T-helper 2 cell treated with Interferon-gamma antibody and Interleukin-4, amounts not matched to agents 5 μg/mL and 100 μg/mL, for 36 hours (primary cell): ENCODE measurements around the gene AP1AR.

Source experiments
- DNase-seq: peaks from one replicate; pipeline ENCODE4 v3.0.0; 2021; ENCODE audit warnings: low spot score
- H3K27ac Mint-ChIP-seq: one replicate; pipeline ENCODE4 v1.8.0; 2021; ENCODE audit warnings: mild to moderate bottlenecking, mixed read lengths
- H3K27me3 Mint-ChIP-seq: one replicate; pipeline ENCODE4 v1.8.0; 2021; ENCODE audit warnings: low read depth, mixed read lengths
- H3K36me3 Mint-ChIP-seq: one replicate; pipeline ENCODE4 v1.8.0; 2021; ENCODE audit warnings: low read depth, mixed read lengths
- H3K4me1 Mint-ChIP-seq: one replicate; pipeline ENCODE4 v1.8.0; 2021; ENCODE audit warnings: low read depth, mixed read lengths
- H3K4me3 Mint-ChIP-seq: one replicate; pipeline ENCODE4 v1.8.0; 2022; ENCODE audit warnings: mild to moderate bottlenecking, moderate library complexity, mixed read lengths
- H3K9me3 Mint-ChIP-seq: one replicate; pipeline ENCODE4 v1.8.0; 2021; ENCODE audit warnings: mixed read lengths

Gene AP1AR

GRCh38 chr4:112245383-112245782, 13.8 kb downstream of the AP1AR start:
- DNase-seq, result no peak
- H3K4me3 Mint-ChIP-seq, result no peak overlapping the region
- H3K27me3 Mint-ChIP-seq, result no peaks in the 10 kb centered on the region
- H3K4me1 Mint-ChIP-seq, result no peaks in the 10 kb centered on the region
- H3K27ac Mint-ChIP-seq, result no peak overlapping the region
- H3K36me3 Mint-ChIP-seq, result no peaks in the 10 kb centered on the region
- no peaks in the 10 kb centered on the region for H3K9me3 Mint-ChIP-seq

GRCh38 chr4:112247021-112247420, 15.4 kb downstream of the AP1AR start:
- Mint-ChIP-seq H3K4me3 (no peak overlapping the region), H3K27ac (no peak overlapping the region), H3K27me3 (no peaks in the 10 kb centered on the region)

GRCh38 chr4:112251019-112251643, 19.5 kb downstream of the AP1AR start:
- Mint-ChIP-seq H3K4me1 (peaks cover 4% of the 10 kb centered on the region), H3K36me3 (no peaks in the 10 kb centered on the region), H3K4me3 (no peak overlapping the region), H3K9me3 (no peaks in the 10 kb centered on the region), H3K27ac (no peak overlapping the region), H3K27me3 (no peaks in the 10 kb centered on the region)
- no peak for DNase-seq

More at GRCh38 chr4:112247021-112247420, 15.4 kb downstream of the AP1AR start:
- H3K9me3 Mint-ChIP-seq, result no peaks in the 10 kb centered on the region
- H3K36me3 Mint-ChIP-seq, result no peaks in the 10 kb centered on the region
- no peak for DNase-seq
- H3K4me1 Mint-ChIP-seq, result no peaks in the 10 kb centered on the region

- no peaks in the 10 kb centered on the region for H3K27me3 Mint-ChIP-seq
- H3K27ac Mint-ChIP-seq, result no peak overlapping the region
- no peak for DNase-seq
- no peaks in the 10 kb centered on the region for H3K36me3 Mint-ChIP-seq
- peaks cover 4% of the 10 kb centered on the region for H3K4me1 Mint-ChIP-seq
- H3K9me3 Mint-ChIP-seq, result no peaks in the 10 kb centered on the region
- H3K4me3 Mint-ChIP-seq, result no peak overlapping the region
Measured at GRCh38 chr4:112252234-112252633, 20.6 kb downstream of the AP1AR start.

- no peak for DNase-seq
- H3K4me1 Mint-ChIP-seq, result peaks cover 4% of the 10 kb centered on the region
- H3K9me3 Mint-ChIP-seq, result no peaks in the 10 kb centered on the region
- no peaks in the 10 kb centered on the region for H3K27me3 Mint-ChIP-seq
- H3K36me3 Mint-ChIP-seq, result no peaks in the 10 kb centered on the region
- H3K27ac Mint-ChIP-seq, result no peak overlapping the region
- no peak overlapping the region for H3K4me3 Mint-ChIP-seq
Measured at GRCh38 chr4:112253382-112254000, 21.9 kb downstream of the AP1AR start.

- H3K27ac Mint-ChIP-seq, result no peak overlapping the region
- no peaks in the 10 kb centered on the region for H3K27me3 Mint-ChIP-seq
- H3K4me3 Mint-ChIP-seq, result no peak overlapping the region
- no peaks in the 10 kb centered on the region for H3K9me3 Mint-ChIP-seq
- peaks cover 2% of the 10 kb centered on the region for H3K36me3 Mint-ChIP-seq
- H3K4me1 Mint-ChIP-seq, result peaks cover 4% of the 10 kb centered on the region
- no peak for DNase-seq
Measured at GRCh38 chr4:112257098-112257497, 25.5 kb downstream of the AP1AR start.

GRCh38 chr4:112266823-112267222, 35.2 kb downstream of the AP1AR start:
- Mint-ChIP-seq H3K36me3 (peaks cover 11% of the 10 kb centered on the region), H3K27me3 (no peaks in the 10 kb centered on the region), H3K9me3 (no peaks in the 10 kb centered on the region), H3K27ac (no peak overlapping the region), H3K4me1 (peaks cover 7% of the 10 kb centered on the region), H3K4me3 (no peak overlapping the region)
- no peak for DNase-seq

- DNase-seq, result no peak
- peaks cover 17% of the 10 kb centered on the region for H3K36me3 Mint-ChIP-seq
- no peaks in the 10 kb centered on the region for H3K9me3 Mint-ChIP-seq
- no peaks in the 10 kb centered on the region for H3K27me3 Mint-ChIP-seq
- H3K27ac Mint-ChIP-seq, result no peak overlapping the region
- H3K4me1 Mint-ChIP-seq, result peaks cover 7% of the 10 kb centered on the region
- H3K4me3 Mint-ChIP-seq, result no peak overlapping the region
Measured at GRCh38 chr4:112270051-112270450, 38.5 kb downstream of the AP1AR start.

- Mint-ChIP-seq H3K36me3 (peaks cover 20% of the 10 kb centered on the region), H3K9me3 (no peaks in the 10 kb centered on the region), H3K4me3 (no peak overlapping the region), H3K27ac (no peak overlapping the region), H3K4me1 (peaks cover 7% of the 10 kb centered on the region), H3K27me3 (no peaks in the 10 kb centered on the region)
- no peak for DNase-seq
Measured at GRCh38 chr4:112270640-112271421, 39.2 kb downstream of the AP1AR start.

GRCh38 chr4:112272292-112272691, 40.7 kb downstream of the AP1AR start:
- peaks cover 29% of the 10 kb centered on the region for H3K36me3 Mint-ChIP-seq
- no peak overlapping the region for H3K4me3 Mint-ChIP-seq
- H3K27me3 Mint-ChIP-seq, result no peaks in the 10 kb centered on the region
- H3K9me3 Mint-ChIP-seq, result no peaks in the 10 kb centered on the region
- no peak for DNase-seq
- H3K4me1 Mint-ChIP-seq, result peaks cover 5% of the 10 kb centered on the region
- no peak overlapping the region for H3K27ac Mint-ChIP-seq

- H3K36me3 Mint-ChIP-seq, result peaks cover 36% of the 10 kb centered on the region
- no peak overlapping the region for H3K4me3 Mint-ChIP-seq
- H3K4me1 Mint-ChIP-seq, result peaks cover 8% of the 10 kb centered on the region
- no peak overlapping the region for H3K27ac Mint-ChIP-seq
- H3K27me3 Mint-ChIP-seq, result no peaks in the 10 kb centered on the region
- DNase-seq, result no peak
- H3K9me3 Mint-ChIP-seq, result no peaks in the 10 kb centered on the region
Measured at GRCh38 chr4:112274959-112275358, 43.4 kb downstream of the AP1AR start.

GRCh38 chr4:112276113-112276512, 44.5 kb downstream of the AP1AR start:
- H3K36me3 Mint-ChIP-seq, result peaks cover 32% of the 10 kb centered on the region
- no peak overlapping the region for H3K27ac Mint-ChIP-seq
- H3K4me1 Mint-ChIP-seq, result peaks cover 7% of the 10 kb centered on the region
- no peaks in the 10 kb centered on the region for H3K27me3 Mint-ChIP-seq
- no peak for DNase-seq
- H3K9me3 Mint-ChIP-seq, result no peaks in the 10 kb centered on the region
- H3K4me3 Mint-ChIP-seq, result no peak overlapping the region

- Mint-ChIP-seq H3K4me1 (peaks cover 4% of the 10 kb centered on the region), H3K4me3 (no peak overlapping the region), H3K27ac (no peak overlapping the region), H3K36me3 (peaks cover 36% of the 10 kb centered on the region), H3K27me3 (no peaks in the 10 kb centered on the region), H3K9me3 (peaks cover 2% of the 10 kb centered on the region)
- no peak for DNase-seq
Measured at GRCh38 chr4:112277220-112277619, 45.6 kb downstream of the AP1AR start.

GRCh38 chr4:112277705-112278448, 46.3 kb downstream of the AP1AR start:
- Mint-ChIP-seq H3K4me1 (peaks cover 10% of the 10 kb centered on the region), H3K9me3 (peaks cover 9% of the 10 kb centered on the region), H3K36me3 (peaks cover 43% of the 10 kb centered on the region), H3K4me3 (no peak overlapping the region), H3K27me3 (no peaks in the 10 kb centered on the region), H3K27ac (no peak overlapping the region)
- DNase-seq, result no peak
